SK-N-SH (cell line): Measurements from ENCODE around the gene ATP6V1D. TPM values are rescaled to one million over a fixed set of nuclear protein-coding genes. Genes with fewer than 3 reads are reported as not detected.

Experiments
- CTCF ChIA-PET: fragments of 300-600, 350-600 bp; formaldehyde crosslinking; extraction: SDS; loops from one replicate; lab custom pipeline; 2021; lab: Yijun Ruan, JAX
- POLR2A ChIA-PET: fragments of 350-600 bp; sonication (Branson Sonifier 250); formaldehyde crosslinking; extraction: SDS; loops from one replicate; lab custom pipeline; 2020; ENCODE audit warnings: antibody characterized with exemption, inconsistent platforms; lab: Yijun Ruan, JAX
- DNase-seq: peaks from one replicate; pipeline ENCODE4 v3.0.0; 2012
- H2AFZ ChIP-seq: fragments of 200-600 bp; sonication (generic); 2 replicates; pipeline ENCODE4 v1.8.1; 2016; ENCODE audit warnings: antibody characterized with exemption, mild to moderate bottlenecking, low read depth
- H3F3A ChIP-seq: fragments of 200-600 bp; sonication (generic); replicated peaks from 2 replicates; pipeline ENCODE3; 2016; ENCODE audit warnings: antibody characterized with exemption, mild to moderate bottlenecking; ENCODE audit not compliant: insufficient read depth
- H3K27ac ChIP-seq, 2 experiments: fragments of 200-500 bp in 1 of 2; fragments of 200-600 bp in 1 of 2; sonication (Bioruptor generic) in 1 of 2; sonication (generic), shearing (Covaris generic) in 1 of 2; 2 replicates each; pipeline versions ENCODE4 v1.5.1 to v1.6.1; 2014 to 2016; ENCODE audit warnings: low read depth in 2 of 2, inconsistent platforms in 1 of 2, low read length in 1 of 2, mild to moderate bottlenecking in 1 of 2, mixed read lengths in 1 of 2
- H3K27me3 ChIP-seq: fragments of 200-600 bp; sonication (generic), shearing (Covaris generic); 2 replicates; pipeline ENCODE4 v1.6.1; 2016; ENCODE audit warnings: mixed run types; ENCODE audit not compliant: insufficient read depth
- H3K36me3 ChIP-seq, 2 experiments: fragments of 200-500 bp in 1 of 2; fragments of 200-600 bp in 1 of 2; sonication (Bioruptor generic) in 1 of 2; sonication (generic) in 1 of 2; replicated peaks in 1 of 2; 2 replicates each; pipeline versions ENCODE3 to v1.5.1; 2014 to 2016; ENCODE audit warnings: low read length in 1 of 2, mild to moderate bottlenecking in 1 of 2; ENCODE audit not compliant: insufficient read depth in 2 of 2, control insufficient read depth in 1 of 2
- H3K4me1 ChIP-seq, 2 experiments: fragments of 200-500 bp in 1 of 2; fragments of 200-600 bp in 1 of 2; sonication (Bioruptor generic) in 1 of 2; sonication (generic), shearing (Covaris generic) in 1 of 2; 2 replicates each; pipeline versions ENCODE4 v1.5.1 to v1.6.1; 2014 to 2016; ENCODE audit warnings: low read depth in 1 of 2, low read length in 1 of 2, mixed run types in 1 of 2; ENCODE audit not compliant: insufficient read depth in 2 of 2, control insufficient read depth in 1 of 2
- H3K4me2 ChIP-seq: fragments of 200-600 bp; sonication (generic), shearing (Covaris generic); 2 replicates; pipeline ENCODE4 v1.6.1; 2017; ENCODE audit warnings: mixed run types
- H3K4me3 ChIP-seq, 2 experiments: fragments of 200-500 bp in 1 of 2; fragments of 200-600 bp in 1 of 2; sonication (Bioruptor generic) in 1 of 2; sonication (generic), shearing (Covaris generic) in 1 of 2; 2 replicates each; pipeline versions ENCODE4 v1.5.1 to v1.8.1; 2014 to 2016; ENCODE audit warnings: low read depth in 2 of 2, inconsistent platforms in 1 of 2, low read length in 1 of 2, mild to moderate bottlenecking in 1 of 2, mixed read lengths in 1 of 2, moderate library complexity in 1 of 2
- H3K79me2 ChIP-seq: fragments of 200-600 bp; sonication (generic); 2 replicates; pipeline ENCODE4 v1.8.1; 2017; ENCODE audit warnings: mild to moderate bottlenecking; ENCODE audit not compliant: insufficient read depth
- H3K9ac ChIP-seq: fragments of 200-600 bp; sonication (generic); 2 replicates; pipeline ENCODE4 v1.6.1; 2017; ENCODE audit warnings: mixed run types
- H3K9me2 ChIP-seq: fragments of 200-600 bp; sonication (generic); 2 replicates; pipeline ENCODE4 v1.6.1; 2017; ENCODE audit warnings: mixed run types
- H3K9me3 ChIP-seq: fragments of 200-600 bp; sonication (generic); 2 replicates; pipeline ENCODE4 v1.6.1; 2017; ENCODE audit warnings: mixed run types, mild to moderate bottlenecking, moderate library complexity
- H4K20me1 ChIP-seq: fragments of 200-600 bp; sonication (generic); 2 replicates; pipeline ENCODE4 v1.6.1; 2017; ENCODE audit warnings: mild to moderate bottlenecking, mixed run types; ENCODE audit not compliant: insufficient read depth
- EP300 ChIP-seq, 2 experiments: IDR thresholded peaks; 2 replicates each; pipeline versions ENCODE4 v1.4.0 to v1.6.1; 2012; ENCODE audit warnings: borderline replicate concordance in 1 of 2, low read depth in 1 of 2, low read length in 1 of 2
- EZH2phosphoT487 ChIP-seq: fragments of 200-600 bp; sonication (generic); IDR thresholded peaks from 2 replicates; pipeline ENCODE4 v1.6.1; 2017; ENCODE audit warnings: low read depth, mixed run types, mild to moderate bottlenecking, antibody characterized with exemption, moderate library complexity, borderline replicate concordance
- FOSL2 ChIP-seq: IDR thresholded peaks from 2 replicates; pipeline ENCODE4 v1.4.0; 2012; ENCODE audit warnings: low read depth, mild to moderate bottlenecking, moderate library complexity, borderline replicate concordance
- FOXJ3 ChIP-seq: sonication (generic); formaldehyde crosslinking; IDR thresholded peaks from 2 replicates; pipeline ENCODE4 v1.5.1; 2020; ENCODE audit warnings: mild to moderate bottlenecking, missing genetic modification reagents
- IRF3 ChIP-seq: fragments of 150-350 bp; IDR thresholded peaks from 2 replicates; pipeline ENCODE4 v1.6.1; 2016; ENCODE audit warnings: mild to moderate bottlenecking, low read depth, low read length
- JUND ChIP-seq: IDR thresholded peaks from 2 replicates; pipeline ENCODE4 v1.4.0; 2012
- NFIC ChIP-seq: IDR thresholded peaks from 2 replicates; pipeline ENCODE4 v1.4.0; 2012; ENCODE audit warnings: borderline replicate concordance
- RAD21 ChIP-seq: IDR thresholded peaks from 2 replicates; pipeline ENCODE4 v1.6.1; 2012; ENCODE audit warnings: mild to moderate bottlenecking, low read length
- RCOR1 ChIP-seq: fragments of 150-350 bp; IDR thresholded peaks from 2 replicates; pipeline ENCODE4 v1.6.1; 2017; ENCODE audit warnings: antibody characterized with exemption, low read length
- RFX5 ChIP-seq: IDR thresholded peaks from 2 replicates; pipeline ENCODE4 v1.6.1; 2012; ENCODE audit warnings: mild to moderate bottlenecking, improper control_type of control experiment, low read length
- SMC3 ChIP-seq: IDR thresholded peaks from 2 replicates; pipeline ENCODE4 v1.6.1; 2012; ENCODE audit warnings: low read depth, low read length, improper control_type of control experiment
- USF1 ChIP-seq: IDR thresholded peaks from 2 replicates; pipeline ENCODE4 v1.4.0; 2012; ENCODE audit warnings: low read depth, borderline replicate concordance
- USF2 ChIP-seq: fragments of 150-350 bp; IDR thresholded peaks from 2 replicates; pipeline ENCODE4 v1.6.1; 2017; ENCODE audit warnings: antibody characterized with exemption, low read length, low read depth, borderline replicate concordance
- WGBS: methylation state at CpG from one replicate; pipeline ENCODE4 v1.1.6; 2017; ENCODE audit warnings: low lambda C conversion rate; 5-methylcytosine and 5-hydroxymethylcytosine counted together
- polyA plus RNA-seq, 3 experiments: library from polyadenylated mRNA; depleted of rRNA; stranded (reverse); fragments of >200 nt; gene quantifications; 2 replicates each; pipeline ENCODE4 v1.2.3, GENCODE V29; 2012
- TF ChIP-seq, protein P1 (sequence below): IDR thresholded peaks from 2 replicates; pipeline ENCODE4; 2012
- TF ChIP-seq, protein P2 (sequence below): fragments of 200-600 bp; sonication (generic); IDR thresholded peaks from 2 replicates; pipeline ENCODE4 v1.6.1; 2017; ENCODE audit warnings: antibody characterized with exemption, mild to moderate bottlenecking, moderate library complexity
- TF ChIP-seq, protein P3 (sequence below): IDR thresholded peaks from 2 replicates; pipeline ENCODE4 v1.6.1; 2012; ENCODE audit warnings: mild to moderate bottlenecking, low read depth, low read length, moderate library complexity
- TF ChIP-seq, protein P4 (sequence below): IDR thresholded peaks from 2 replicates; pipeline ENCODE4 v1.4.0; 2012; ENCODE audit warnings: low read depth

ATP6V1D gene
- polyA plus RNA-seq, 1 of the 3 experiments (the other 2 are of a cell fraction), result 39.2 TPM

DNA sequence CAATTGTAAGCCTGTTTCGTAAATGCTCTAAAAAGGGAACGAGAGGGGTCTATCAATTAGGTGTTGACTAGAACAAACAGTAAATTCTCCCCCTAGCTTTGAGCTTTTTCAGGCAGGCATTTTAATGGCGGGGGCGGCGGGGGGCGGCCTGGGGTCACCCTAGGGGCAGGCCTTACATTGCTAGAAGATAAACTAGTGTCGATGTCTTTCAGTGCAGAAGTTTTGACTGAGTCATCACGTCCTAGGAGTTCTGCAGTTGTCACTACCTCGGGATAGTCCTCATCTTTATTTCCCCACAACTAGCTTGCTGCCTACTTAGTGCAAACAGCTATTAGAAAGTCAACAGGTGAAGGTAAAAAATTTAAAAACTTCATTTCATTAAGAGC is 1.6 kb downstream of the ATP6V1D start:
- H2AFZ ChIP-seq, result no peak overlapping the region
- H3K79me2 ChIP-seq, result peaks cover 92% of the 10 kb centered on the region
- H3K4me2 ChIP-seq, result peak overlapping the region; percentile 85
- 57% methylated on average over 9 of the region's 9 CpGs for WGBS
- peaks cover 9% of the 10 kb centered on the region for H3F3A ChIP-seq
- TF ChIP-seq JUND, result no peak
- TF ChIP-seq RCOR1, result no peak
- no peak for TF ChIP-seq EZH2phosphoT487
- TF ChIP-seq FOXJ3 (CRISPR knock-in tag), result no peak
- TF ChIP-seq EP300 (IDR thresholded peaks at IDR 0.05; ENCODE audit: borderline replicate concordance in 1 of 2, low read depth in 1 of 2, low read length in 1 of 2), result no peak
- TF ChIP-seq FOSL2, result no peak
- TF ChIP-seq USF1, result no peak
- TF ChIP-seq, protein P1, sequence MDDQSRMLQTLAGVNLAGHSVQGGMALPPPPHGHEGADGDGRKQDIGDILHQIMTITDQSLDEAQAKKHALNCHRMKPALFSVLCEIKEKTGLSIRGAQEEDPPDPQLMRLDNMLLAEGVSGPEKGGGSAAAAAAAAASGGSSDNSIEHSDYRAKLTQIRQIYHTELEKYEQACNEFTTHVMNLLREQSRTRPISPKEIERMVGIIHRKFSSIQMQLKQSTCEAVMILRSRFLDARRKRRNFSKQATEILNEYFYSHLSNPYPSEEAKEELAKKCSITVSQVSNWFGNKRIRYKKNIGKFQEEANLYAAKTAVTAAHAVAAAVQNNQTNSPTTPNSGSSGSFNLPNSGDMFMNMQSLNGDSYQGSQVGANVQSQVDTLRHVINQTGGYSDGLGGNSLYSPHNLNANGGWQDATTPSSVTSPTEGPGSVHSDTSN, result no peak
- TF ChIP-seq, protein P2, sequence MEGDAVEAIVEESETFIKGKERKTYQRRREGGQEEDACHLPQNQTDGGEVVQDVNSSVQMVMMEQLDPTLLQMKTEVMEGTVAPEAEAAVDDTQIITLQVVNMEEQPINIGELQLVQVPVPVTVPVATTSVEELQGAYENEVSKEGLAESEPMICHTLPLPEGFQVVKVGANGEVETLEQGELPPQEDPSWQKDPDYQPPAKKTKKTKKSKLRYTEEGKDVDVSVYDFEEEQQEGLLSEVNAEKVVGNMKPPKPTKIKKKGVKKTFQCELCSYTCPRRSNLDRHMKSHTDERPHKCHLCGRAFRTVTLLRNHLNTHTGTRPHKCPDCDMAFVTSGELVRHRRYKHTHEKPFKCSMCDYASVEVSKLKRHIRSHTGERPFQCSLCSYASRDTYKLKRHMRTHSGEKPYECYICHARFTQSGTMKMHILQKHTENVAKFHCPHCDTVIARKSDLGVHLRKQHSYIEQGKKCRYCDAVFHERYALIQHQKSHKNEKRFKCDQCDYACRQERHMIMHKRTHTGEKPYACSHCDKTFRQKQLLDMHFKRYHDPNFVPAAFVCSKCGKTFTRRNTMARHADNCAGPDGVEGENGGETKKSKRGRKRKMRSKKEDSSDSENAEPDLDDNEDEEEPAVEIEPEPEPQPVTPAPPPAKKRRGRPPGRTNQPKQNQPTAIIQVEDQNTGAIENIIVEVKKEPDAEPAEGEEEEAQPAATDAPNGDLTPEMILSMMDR, result no peak
- no peak for TF ChIP-seq NFIC
- TF ChIP-seq IRF3, result no peak
- TF ChIP-seq, protein P3, sequence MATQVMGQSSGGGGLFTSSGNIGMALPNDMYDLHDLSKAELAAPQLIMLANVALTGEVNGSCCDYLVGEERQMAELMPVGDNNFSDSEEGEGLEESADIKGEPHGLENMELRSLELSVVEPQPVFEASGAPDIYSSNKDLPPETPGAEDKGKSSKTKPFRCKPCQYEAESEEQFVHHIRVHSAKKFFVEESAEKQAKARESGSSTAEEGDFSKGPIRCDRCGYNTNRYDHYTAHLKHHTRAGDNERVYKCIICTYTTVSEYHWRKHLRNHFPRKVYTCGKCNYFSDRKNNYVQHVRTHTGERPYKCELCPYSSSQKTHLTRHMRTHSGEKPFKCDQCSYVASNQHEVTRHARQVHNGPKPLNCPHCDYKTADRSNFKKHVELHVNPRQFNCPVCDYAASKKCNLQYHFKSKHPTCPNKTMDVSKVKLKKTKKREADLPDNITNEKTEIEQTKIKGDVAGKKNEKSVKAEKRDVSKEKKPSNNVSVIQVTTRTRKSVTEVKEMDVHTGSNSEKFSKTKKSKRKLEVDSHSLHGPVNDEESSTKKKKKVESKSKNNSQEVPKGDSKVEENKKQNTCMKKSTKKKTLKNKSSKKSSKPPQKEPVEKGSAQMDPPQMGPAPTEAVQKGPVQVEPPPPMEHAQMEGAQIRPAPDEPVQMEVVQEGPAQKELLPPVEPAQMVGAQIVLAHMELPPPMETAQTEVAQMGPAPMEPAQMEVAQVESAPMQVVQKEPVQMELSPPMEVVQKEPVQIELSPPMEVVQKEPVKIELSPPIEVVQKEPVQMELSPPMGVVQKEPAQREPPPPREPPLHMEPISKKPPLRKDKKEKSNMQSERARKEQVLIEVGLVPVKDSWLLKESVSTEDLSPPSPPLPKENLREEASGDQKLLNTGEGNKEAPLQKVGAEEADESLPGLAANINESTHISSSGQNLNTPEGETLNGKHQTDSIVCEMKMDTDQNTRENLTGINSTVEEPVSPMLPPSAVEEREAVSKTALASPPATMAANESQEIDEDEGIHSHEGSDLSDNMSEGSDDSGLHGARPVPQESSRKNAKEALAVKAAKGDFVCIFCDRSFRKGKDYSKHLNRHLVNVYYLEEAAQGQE, result no peak
- TF ChIP-seq RAD21, result no peak
- TF ChIP-seq RFX5, result no peak
- TF ChIP-seq SMC3, result no peak
- TF ChIP-seq, protein P4, sequence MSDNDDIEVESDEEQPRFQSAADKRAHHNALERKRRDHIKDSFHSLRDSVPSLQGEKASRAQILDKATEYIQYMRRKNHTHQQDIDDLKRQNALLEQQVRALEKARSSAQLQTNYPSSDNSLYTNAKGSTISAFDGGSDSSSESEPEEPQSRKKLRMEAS, result no peak
- no peak for TF ChIP-seq USF2
- peaks cover 22 to 23% of the 10 kb centered on the region in 2 experiments; a peak in 3 of 4 replicates for H3K4me1 ChIP-seq
- no peaks in the 10 kb centered on the region for H3K9me2 ChIP-seq
- peak overlapping the region; percentile 78 to 99; a peak in 3 of 4 replicates for H3K4me3 ChIP-seq
- peaks cover 33% of the 10 kb centered on the region for H4K20me1 ChIP-seq
- no peak for DNase-seq
- peak overlapping the region; percentile 93; the same call in 1 of the 2 replicates for H3K9ac ChIP-seq
- peak overlapping the region in 1 of 2 experiments; percentile 96; a peak in 1 of 4 replicates for H3K27ac ChIP-seq
- H3K27me3 ChIP-seq, result no peaks in the 10 kb centered on the region
- no peaks in the 10 kb centered on the region for H3K9me3 ChIP-seq
- POLR2A ChIA-PET, result no interaction called here
- CTCF ChIA-PET, result no interaction called here
- H3K36me3 ChIP-seq, result peaks cover 13 to 22% of the 10 kb centered on the region in 2 experiments
